ENCODE measurements around the gene DCST1. TPM values are rescaled to one million over a fixed set of nuclear protein-coding genes. Genes with fewer than 3 reads are reported as not detected.

Gene DCST1
- total RNA-seq, 1 experiment from 2014 or later = not detected

GRCh38 chr1:155022136-155022926 is 11.3 kb upstream of the DCST1 start:
- DNase-seq (peak; percentile 35), ATAC-seq (no peak)
- BruUV-seq (replicated peaks) = no TSS peak
- H3K4me3 ChIP-seq (ENCODE audit: low read length) = no peak overlapping the region
- peaks cover 19% of the 10 kb centered on the region for H3K4me1 ChIP-seq (ENCODE audit: insufficient read depth, low read length)
- ChIA-PET CTCF (interaction anchor here (0.7 kb wide), 1 partner anchor 78 kb away, joined by 8 read pairs; no protein-coding TSS in a partner anchor), POLR2A (ENCODE audit: unreplicated experiment) (no interaction called here)
- H3K27me3 ChIP-seq (ENCODE audit: low read length) = no peaks in the 10 kb centered on the region
- H3K9me2 ChIP-seq (replicated peaks; ENCODE audit: low read length) = no peaks in the 10 kb centered on the region
- H3K4me2 ChIP-seq (ENCODE audit: low read length) = no peak overlapping the region
- H3K9ac ChIP-seq (ENCODE audit: low read length) = no peak overlapping the region
- TF ChIP-seq EZH2phosphoT487 (IDR thresholded peaks at IDR 0.05; ENCODE audit: borderline replicate concordance, low read length) = no peak
- TF ChIP-seq CTCF (conservative IDR thresholded peaks at IDR 0.05; ENCODE audit: low read depth, low read length) = no peak
- no peak for TF ChIP-seq EZH2 (IDR thresholded peaks at IDR 0.05; ENCODE audit: low read length, unreplicated experiment)
- H3K79me2 ChIP-seq (ENCODE audit: low read length) = no peaks in the 10 kb centered on the region
- no peak overlapping the region for H3K27ac ChIP-seq (ENCODE audit: low read length)
- H4K20me1 ChIP-seq (ENCODE audit: low read length) = no peaks in the 10 kb centered on the region
- H3F3A ChIP-seq (ENCODE audit: low read length, unreplicated experiment) = no peaks in the 10 kb centered on the region
- no peak overlapping the region for H2AFZ ChIP-seq (ENCODE audit: low read length)
- H3K36me3 ChIP-seq (ENCODE audit: low read depth, low read length) = no peaks in the 10 kb centered on the region; the same call in 1 of the 2 replicates
- intact Hi-C loops (cut with micrococcal nuclease) = no loop called here
- no peaks in the 10 kb centered on the region for H3K9me3 ChIP-seq (ENCODE audit: low read length)

- Histone ChIP-seq H3K27ac (ENCODE audit: low read length) (no peak overlapping the region), H3K9me3 (ENCODE audit: low read length) (no peaks in the 10 kb centered on the region), H3K9ac (ENCODE audit: low read length) (no peak overlapping the region), H2AFZ (ENCODE audit: low read length) (no peak overlapping the region), H3K36me3 (ENCODE audit: low read depth, low read length) (no peaks in the 10 kb centered on the region), H3K4me2 (ENCODE audit: low read length) (no peak overlapping the region), H3K27me3 (ENCODE audit: low read length) (no peaks in the 10 kb centered on the region), H3K4me1 (ENCODE audit: insufficient read depth, low read length) (peaks cover 15% of the 10 kb centered on the region), H3F3A (ENCODE audit: low read length, unreplicated experiment) (no peaks in the 10 kb centered on the region), H3K4me3 (ENCODE audit: low read length) (no peak overlapping the region), H3K9me2 (replicated peaks; ENCODE audit: low read length) (no peaks in the 10 kb centered on the region), H3K79me2 (ENCODE audit: low read length) (no peaks in the 10 kb centered on the region), H4K20me1 (ENCODE audit: low read length) (no peaks in the 10 kb centered on the region)
- CTCF ChIA-PET = no interaction called here
- no TSS peak for BruUV-seq (replicated peaks)
- no peak for ATAC-seq
- TF ChIP-seq EZH2phosphoT487 (IDR thresholded peaks at IDR 0.05; ENCODE audit: borderline replicate concordance, low read length) = no peak
- no peak for TF ChIP-seq EZH2 (IDR thresholded peaks at IDR 0.05; ENCODE audit: low read length, unreplicated experiment)
- no peak for TF ChIP-seq CTCF (conservative IDR thresholded peaks at IDR 0.05; ENCODE audit: low read depth, low read length)
- DNase-seq = peak; percentile 29
- POLR2A ChIA-PET (ENCODE audit: unreplicated experiment) = no interaction called here
- intact Hi-C loops (cut with micrococcal nuclease) = no loop called here
Observed at GRCh38 chr1:155022927-155023236, 10.7 kb upstream of the DCST1 start.

GRCh38 chr1:155023627-155024026 is 10.0 kb upstream of the DCST1 start:
- no peak overlapping the region for H3K4me3 ChIP-seq (ENCODE audit: low read length)
- H3K9me3 ChIP-seq (ENCODE audit: low read length) = no peaks in the 10 kb centered on the region
- ATAC-seq (no peak), DNase-seq (no peak)
- no peak overlapping the region for H2AFZ ChIP-seq (ENCODE audit: low read length)
- H4K20me1 ChIP-seq (ENCODE audit: low read length) = no peaks in the 10 kb centered on the region
- no peaks in the 10 kb centered on the region for H3F3A ChIP-seq (ENCODE audit: low read length, unreplicated experiment)
- H3K79me2 ChIP-seq (ENCODE audit: low read length) = no peaks in the 10 kb centered on the region
- intact Hi-C loops (cut with micrococcal nuclease) = no loop called here
- no peak overlapping the region for H3K27ac ChIP-seq (ENCODE audit: low read length)
- H3K9me2 ChIP-seq (replicated peaks; ENCODE audit: low read length) = no peaks in the 10 kb centered on the region
- no peak overlapping the region for H3K9ac ChIP-seq (ENCODE audit: low read length)
- CTCF ChIA-PET = no interaction called here
- POLR2A ChIA-PET (ENCODE audit: unreplicated experiment) = no interaction called here
- peaks cover 8% of the 10 kb centered on the region for H3K4me1 ChIP-seq (ENCODE audit: insufficient read depth, low read length)
- TF ChIP-seq EZH2phosphoT487 (IDR thresholded peaks at IDR 0.05; ENCODE audit: borderline replicate concordance, low read length) (no peak), CTCF (conservative IDR thresholded peaks at IDR 0.05; ENCODE audit: low read depth, low read length) (no peak), EZH2 (IDR thresholded peaks at IDR 0.05; ENCODE audit: low read length, unreplicated experiment) (no peak)
- H3K36me3 ChIP-seq (ENCODE audit: low read depth, low read length) = no peaks in the 10 kb centered on the region
- H3K27me3 ChIP-seq (ENCODE audit: low read length) = no peaks in the 10 kb centered on the region
- H3K4me2 ChIP-seq (ENCODE audit: low read length) = no peak overlapping the region
- no TSS peak for BruUV-seq (replicated peaks)
